ENCODE measurements around the gene SDF2L1.
"Not testable (repeated sequence)": the region's sequence is repeated elsewhere in the genome, so short reads cannot be mapped to it uniquely, and the experiment has no call there.

Gene SDF2L1

DNA sequence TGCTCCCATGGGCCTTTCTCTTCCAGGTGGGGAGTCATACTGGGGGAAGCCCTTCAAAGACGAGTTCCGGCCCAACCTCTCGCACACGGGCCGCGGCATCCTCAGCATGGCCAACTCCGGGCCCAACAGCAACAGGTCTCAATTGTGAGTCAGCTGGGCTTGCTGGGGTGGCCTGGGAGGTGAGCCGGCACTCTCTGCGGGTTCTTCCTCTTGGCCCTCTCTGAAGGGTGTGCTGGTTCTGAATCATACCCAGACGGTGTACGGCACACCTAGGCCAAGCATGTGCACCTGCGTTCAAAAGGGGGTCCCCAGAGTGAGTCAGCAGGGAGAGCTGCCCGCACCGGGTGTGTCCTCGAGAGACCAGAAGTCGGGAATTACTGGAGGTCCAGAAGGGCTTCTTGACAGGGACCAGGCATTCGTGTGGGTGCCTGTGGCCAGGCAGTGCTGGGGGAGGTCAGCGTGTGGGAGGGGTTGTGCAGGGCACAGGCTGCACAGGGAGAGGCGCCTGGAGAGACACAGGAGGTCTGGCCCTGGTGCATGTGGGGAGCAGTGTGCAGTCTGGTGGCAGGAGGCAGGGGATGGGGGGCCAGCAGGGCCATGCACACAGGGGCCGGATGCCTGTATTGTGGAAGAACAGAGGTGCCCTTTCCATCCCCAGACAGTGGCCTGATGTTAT lies 46.7 kb downstream of the SDF2L1 start:
- no peak for DNase-seq

DNA sequence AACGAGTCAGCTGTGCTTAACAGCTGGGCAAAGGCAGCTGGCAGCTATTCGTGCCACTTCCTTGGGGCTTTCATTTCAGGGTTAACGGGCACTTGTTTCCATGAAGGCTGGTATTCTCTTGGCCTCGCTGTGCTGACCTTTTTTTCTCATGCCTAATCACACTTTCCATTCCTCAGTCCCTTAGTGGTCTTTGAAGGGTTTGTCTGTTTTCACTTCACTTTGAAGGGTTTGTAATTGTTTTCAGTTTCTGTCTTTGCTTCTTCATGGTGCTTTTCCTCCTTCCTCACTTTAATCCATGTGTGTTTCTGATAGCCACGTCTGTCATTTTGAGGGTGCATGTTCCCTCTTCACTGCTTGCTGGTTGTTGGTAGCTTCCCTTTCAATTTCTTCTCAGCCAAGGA lies 48.3 kb downstream of the SDF2L1 start:
- DNase-seq: no peak

DNA sequence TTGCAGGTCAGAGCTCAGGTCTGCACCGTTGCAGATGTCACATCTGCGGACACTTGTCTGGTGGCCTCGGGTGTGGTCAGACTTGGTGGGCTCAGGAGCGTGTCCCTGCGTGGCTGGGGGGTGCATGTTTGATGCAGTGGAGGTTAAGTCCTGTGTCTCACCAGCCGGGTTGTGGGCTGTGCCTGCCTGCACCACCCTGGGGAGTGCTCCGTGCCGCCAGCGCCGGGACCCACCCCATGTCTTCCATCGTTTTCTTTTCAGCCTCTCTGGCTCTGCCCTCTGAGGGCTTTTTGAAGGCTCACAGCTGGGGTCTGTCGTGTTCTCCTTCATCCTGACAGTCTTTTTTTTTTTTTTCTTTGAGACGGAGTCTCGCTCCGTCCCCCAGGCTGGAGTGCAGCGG lies 49.7 kb downstream of the SDF2L1 start:
- DNase-seq: no peak

DNA sequence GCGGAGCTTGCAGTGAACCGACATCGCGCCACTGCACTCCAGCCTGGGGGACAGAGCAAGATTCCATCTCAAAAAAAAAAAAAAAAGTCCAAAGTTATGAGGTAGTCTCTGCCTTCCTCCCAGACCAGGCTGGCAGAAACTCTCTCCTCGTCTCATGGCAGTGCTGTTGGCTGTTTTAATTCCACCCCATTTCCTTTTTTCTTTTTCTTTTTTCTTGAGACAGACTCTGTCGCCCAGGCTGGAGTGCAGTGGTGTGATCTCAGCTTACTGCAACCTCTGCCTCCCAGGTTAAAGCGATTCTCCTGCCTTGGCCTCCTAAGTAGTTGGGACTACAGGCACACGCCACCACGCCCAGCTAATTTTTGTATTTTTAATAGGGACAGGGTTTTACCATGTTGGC lies 50.8 kb downstream of the SDF2L1 start:
- DNase-seq: not testable (repeated sequence)

DNA sequence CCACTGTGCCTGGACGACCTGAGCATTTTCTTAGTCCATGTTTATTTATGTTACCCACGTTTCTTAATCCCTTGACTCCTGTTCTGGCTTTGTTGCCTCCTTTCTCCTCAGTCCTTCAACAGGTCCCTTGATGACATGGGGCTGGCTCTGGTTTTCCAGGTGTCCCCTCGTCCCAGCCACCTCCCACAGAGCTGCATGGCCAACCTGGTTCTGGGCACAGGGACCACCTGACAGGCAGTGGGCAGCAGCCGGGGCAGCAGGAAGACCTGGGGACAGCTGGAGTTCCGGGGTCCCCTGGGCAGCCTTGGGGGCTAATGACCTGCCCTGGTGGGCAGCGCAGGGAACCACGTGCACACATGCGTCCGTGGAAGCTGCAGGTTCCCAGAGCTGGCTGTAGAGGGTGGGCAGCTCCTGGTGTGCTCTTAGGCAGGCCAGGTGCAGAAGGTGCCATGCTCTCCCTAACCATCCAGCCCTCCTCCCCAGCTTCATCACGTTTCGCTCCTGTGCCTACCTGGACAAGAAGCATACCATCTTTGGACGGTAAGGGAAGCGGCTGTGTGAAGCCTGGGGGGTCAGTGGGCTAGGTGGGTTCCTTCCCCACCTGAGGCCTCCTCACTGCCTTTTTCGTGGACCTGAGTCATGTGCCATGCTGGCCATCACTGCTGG lies 51.4 kb downstream of the SDF2L1 start:
- no peak for DNase-seq
